Upper lobe of right lung (tissue), 1 donor: ENCODE measurements around the gene SMAD6. TPM values are rescaled to one million over a fixed set of nuclear protein-coding genes. Genes with fewer than 3 reads are reported as not detected.
A peak's percentile ranks its signal among the peaks of the same experiment; 100 is the strongest.

ENCODE experiments used
- ATAC-seq: fragments of 200-7000 bp; cut with Tn5 transposase; one replicate; pipeline ENCODE4 v1.9.1; 2020; ENCODE audit warnings: mild to moderate bottlenecking, moderate library complexity
- DNase-seq: peaks from one replicate; pipeline ENCODE4 v3.0.0-alpha.2; 2020
- H3K27ac ChIP-seq: fragments of 200-600 bp; one replicate; pipeline ENCODE4 v1.8.0; 2022
- H3K27me3 ChIP-seq: fragments of 200-600 bp; one replicate; pipeline ENCODE4 v1.8.0; 2022; ENCODE audit warnings: mild to moderate bottlenecking
- H3K36me3 ChIP-seq: fragments of 200-600 bp; one replicate; pipeline ENCODE4 v1.8.0; 2022
- H3K4me1 ChIP-seq: fragments of 200-600 bp; one replicate; pipeline ENCODE4 v1.8.0; 2022
- H3K4me3 ChIP-seq: fragments of 200-600 bp; one replicate; pipeline ENCODE4 v1.8.0; 2022; ENCODE audit warnings: mild to moderate bottlenecking
- H3K9me3 ChIP-seq: fragments of 200-600 bp; one replicate; pipeline ENCODE4 v1.8.0; 2022
- intact Hi-C: fragments of 100-400 bp; cut with DNase I; formaldehyde crosslinking; loops from one replicate; pipeline ENCODE4 v1.11.0; 2022
- total RNA-seq: library from RNA; stranded (reverse); fragmentation: NEBNext Ultra II Directional; extraction: Animal tissue kit (Norgen Biotek cat#: 25700); gene quantifications from one replicate; pipeline ENCODE4 v1.2.1, GENCODE V29; 2021
- TF ChIP-seq, protein P1 (sequence below): fragments of 200-600 bp; IDR thresholded peaks from one replicate; pipeline ENCODE4 v1.8.0; 2022; ENCODE audit warnings: antibody characterized with exemption
- donor health status: DM: no; HTN: yes; CAD: no; lungs with severe emphysema.

Gene SMAD6
- total RNA-seq, 1 donor from 2014 or later, result 167 TPM

DNA sequence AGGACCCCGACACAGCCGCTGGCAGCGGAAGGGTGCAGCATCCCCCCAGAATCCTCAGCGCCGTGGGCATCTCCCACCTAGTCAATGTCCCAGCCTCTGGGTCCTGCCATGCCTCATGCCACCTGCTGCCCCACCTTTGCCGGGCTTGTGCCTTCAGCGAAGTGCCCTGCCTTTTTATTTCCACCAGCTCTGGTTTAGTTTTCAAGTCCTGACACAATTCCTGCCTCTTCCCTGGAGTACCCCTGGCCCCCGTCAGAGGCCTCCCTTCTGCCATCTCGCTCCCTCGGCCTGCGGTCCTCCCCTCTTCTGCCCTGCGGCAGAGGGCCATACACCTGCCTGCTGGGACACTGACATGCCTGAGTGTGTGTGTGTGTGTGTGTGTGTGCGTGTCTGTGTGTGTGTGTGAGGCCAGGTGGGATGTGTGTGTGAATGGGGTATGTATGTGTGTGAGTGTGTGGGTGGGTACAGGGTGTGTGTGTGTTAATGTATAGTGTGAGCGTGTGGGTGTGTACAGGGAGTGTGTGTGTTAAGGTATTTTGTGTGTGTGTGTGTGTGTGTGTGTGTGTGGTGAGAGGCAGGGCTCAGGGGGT, 129.9 kb downstream of the SMAD6 start:
- no peaks in the 10 kb centered on the region for H3K27me3 ChIP-seq
- no peak overlapping the region for H3K4me3 ChIP-seq
- intact Hi-C loops, result no loop called here
- DNase-seq, result peak; percentile 51
- TF ChIP-seq, protein P1, sequence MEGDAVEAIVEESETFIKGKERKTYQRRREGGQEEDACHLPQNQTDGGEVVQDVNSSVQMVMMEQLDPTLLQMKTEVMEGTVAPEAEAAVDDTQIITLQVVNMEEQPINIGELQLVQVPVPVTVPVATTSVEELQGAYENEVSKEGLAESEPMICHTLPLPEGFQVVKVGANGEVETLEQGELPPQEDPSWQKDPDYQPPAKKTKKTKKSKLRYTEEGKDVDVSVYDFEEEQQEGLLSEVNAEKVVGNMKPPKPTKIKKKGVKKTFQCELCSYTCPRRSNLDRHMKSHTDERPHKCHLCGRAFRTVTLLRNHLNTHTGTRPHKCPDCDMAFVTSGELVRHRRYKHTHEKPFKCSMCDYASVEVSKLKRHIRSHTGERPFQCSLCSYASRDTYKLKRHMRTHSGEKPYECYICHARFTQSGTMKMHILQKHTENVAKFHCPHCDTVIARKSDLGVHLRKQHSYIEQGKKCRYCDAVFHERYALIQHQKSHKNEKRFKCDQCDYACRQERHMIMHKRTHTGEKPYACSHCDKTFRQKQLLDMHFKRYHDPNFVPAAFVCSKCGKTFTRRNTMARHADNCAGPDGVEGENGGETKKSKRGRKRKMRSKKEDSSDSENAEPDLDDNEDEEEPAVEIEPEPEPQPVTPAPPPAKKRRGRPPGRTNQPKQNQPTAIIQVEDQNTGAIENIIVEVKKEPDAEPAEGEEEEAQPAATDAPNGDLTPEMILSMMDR, result no peak
- no peaks in the 10 kb centered on the region for H3K36me3 ChIP-seq
- peaks cover 14% of the 10 kb centered on the region for H3K4me1 ChIP-seq
- H3K27ac ChIP-seq, result no peak overlapping the region
- no peaks in the 10 kb centered on the region for H3K9me3 ChIP-seq
- ATAC-seq, result no peak

Other genes starting within 250 kb of the SMAD6 start
- gene SNAPC5, start 204.5 kb upstream of the SMAD6 start, total RNA-seq, result 29.9 TPM
- 1,699 TPM for gene RPL4, start 197.4 kb upstream of the SMAD6 start, total RNA-seq
- gene ZWILCH, start 196.9 kb upstream of the SMAD6 start, total RNA-seq, result 4.6 TPM
- gene LCTL, start 136.2 kb upstream of the SMAD6 start, total RNA-seq, result not detected